GM12875 (cell line): ENCODE data around the gene KRT6A.

Source experiments
- H3K4me3 ChIP-seq: one replicate; pipeline ENCODE4 v1.5.1; 2011; ENCODE audit warnings: low read depth, low read length, control low read depth
- TF ChIP-seq, protein P1 (sequence below): IDR thresholded peaks from 2 replicates; pipeline ENCODE4 v1.5.1; 2011; ENCODE audit warnings: low read depth, mild to moderate bottlenecking, control low read depth, inconsistent platforms, low read length, moderate library complexity, borderline replicate concordance; ENCODE audit not compliant: insufficient read depth

The KRT6A gene

DNA sequence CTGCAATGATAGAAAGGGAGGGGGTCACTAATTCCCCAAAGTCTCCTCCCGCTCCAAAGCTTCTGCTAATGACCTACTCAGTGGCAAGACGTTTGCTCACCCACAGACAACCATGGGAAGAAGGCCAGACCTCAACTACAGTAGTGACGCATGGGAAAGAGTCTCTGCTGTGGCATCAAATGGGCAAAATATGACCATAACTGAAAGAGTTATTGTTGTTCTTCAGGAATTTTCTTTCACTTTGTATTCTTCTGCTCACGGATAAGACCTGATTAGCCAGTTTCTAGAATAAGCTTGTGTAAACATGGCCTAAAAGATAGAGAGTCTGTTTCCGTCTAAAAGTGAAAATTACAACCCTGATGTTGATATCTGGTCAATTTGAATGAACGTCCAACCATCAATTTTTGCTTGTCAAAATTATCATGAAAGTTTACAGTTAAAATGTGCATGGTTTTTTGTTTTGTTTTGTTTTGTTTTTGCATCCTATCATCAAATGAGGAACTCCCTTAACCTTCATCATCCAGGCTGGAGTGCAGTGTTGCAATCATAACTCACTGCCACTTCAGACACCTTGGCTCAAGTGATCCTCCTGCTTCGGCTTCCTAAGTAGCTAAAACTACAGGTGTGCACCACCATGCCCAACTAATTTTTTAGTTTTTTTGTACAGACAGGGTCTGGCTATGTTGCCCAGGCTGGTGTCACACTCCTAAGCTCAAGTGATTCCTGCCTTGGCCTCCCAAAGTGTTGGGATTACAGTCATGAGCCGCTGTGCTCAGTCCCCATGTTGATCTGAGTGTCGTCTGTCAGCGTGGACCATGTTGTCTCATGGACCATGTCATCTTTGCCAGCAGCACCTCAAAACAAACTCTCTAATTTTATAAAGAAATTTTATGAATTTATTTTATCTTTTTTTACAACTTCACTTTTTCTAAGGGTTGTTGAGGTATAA, 48.1 kb downstream of the KRT6A start:
- TF ChIP-seq, protein P1, sequence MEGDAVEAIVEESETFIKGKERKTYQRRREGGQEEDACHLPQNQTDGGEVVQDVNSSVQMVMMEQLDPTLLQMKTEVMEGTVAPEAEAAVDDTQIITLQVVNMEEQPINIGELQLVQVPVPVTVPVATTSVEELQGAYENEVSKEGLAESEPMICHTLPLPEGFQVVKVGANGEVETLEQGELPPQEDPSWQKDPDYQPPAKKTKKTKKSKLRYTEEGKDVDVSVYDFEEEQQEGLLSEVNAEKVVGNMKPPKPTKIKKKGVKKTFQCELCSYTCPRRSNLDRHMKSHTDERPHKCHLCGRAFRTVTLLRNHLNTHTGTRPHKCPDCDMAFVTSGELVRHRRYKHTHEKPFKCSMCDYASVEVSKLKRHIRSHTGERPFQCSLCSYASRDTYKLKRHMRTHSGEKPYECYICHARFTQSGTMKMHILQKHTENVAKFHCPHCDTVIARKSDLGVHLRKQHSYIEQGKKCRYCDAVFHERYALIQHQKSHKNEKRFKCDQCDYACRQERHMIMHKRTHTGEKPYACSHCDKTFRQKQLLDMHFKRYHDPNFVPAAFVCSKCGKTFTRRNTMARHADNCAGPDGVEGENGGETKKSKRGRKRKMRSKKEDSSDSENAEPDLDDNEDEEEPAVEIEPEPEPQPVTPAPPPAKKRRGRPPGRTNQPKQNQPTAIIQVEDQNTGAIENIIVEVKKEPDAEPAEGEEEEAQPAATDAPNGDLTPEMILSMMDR, result no peak
- H3K4me3 ChIP-seq, result no peak overlapping the region

DNA sequence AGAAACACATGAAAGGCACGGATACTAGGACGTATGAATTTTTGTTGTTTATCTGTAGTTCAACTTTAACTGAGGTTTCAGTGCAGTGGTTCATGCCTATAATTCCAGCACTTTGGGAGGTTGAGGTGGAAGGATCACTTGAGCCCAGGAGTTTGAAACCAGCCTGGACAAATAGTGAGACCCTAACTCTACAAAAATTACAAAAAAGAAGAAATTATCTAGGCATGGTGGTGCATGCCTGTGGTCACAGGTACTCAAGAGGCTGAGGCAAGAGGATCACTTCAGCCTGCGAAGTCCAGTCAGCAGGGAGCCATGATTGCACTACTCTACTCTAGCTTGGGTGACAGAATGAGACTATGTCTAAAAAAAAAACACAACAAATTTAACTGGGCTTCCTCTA, 49.1 kb downstream of the KRT6A start:
- no peak overlapping the region for H3K4me3 ChIP-seq
- TF ChIP-seq, protein P1, result no peak

DNA sequence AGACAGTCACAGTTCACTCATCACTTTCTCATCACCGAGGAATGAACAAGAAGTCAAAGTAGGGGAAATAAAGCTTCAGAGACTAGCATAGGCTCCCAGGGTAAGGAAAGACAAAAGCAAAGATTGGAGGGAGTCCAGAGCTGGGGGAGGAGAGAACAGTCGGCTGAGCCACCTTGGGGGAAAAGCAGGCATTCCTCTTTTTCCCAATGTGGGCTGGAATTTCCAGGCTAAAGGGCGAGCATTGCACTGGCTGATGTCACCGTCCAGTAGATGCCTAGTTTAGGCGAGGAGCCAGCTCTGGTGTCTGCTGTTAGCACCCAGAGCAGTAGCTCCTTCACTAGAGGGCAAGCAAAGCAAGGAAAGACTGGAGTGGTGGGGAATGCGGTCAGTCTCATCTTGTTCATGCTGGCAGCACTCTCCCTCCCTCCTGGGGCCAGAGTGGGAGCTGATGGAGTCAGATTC, 50.4 kb downstream of the KRT6A start:
- TF ChIP-seq, protein P1, result no peak
- H3K4me3 ChIP-seq, result no peak overlapping the region

DNA sequence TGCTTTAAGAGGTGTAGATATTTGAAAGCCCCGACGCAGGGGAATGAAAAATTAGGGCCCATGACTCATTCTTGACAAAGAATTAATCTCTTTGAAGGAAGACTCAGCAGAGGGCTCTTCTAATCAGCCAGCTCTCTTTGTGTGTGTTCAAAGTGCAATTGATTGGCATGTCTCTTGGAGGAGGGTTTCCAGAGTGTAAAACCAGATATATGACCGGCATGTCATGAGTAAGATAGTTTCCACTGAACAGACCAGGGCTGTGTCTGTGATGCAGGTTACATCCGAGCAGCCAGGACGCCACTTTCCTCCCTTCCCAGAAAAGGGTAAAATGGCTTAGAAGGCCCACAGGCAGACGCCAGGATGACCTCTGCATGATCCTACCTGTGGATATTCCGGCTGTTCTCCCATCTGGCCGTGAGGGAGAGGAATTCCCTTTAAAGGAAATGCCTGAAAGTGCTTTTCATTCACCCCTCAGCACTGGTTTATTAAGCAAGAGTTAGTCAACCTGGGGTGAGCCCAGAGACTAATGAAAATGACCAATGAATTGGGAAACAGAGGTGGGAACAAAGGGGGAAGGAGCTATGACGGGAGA, 51.6 kb downstream of the KRT6A start:
- TF ChIP-seq, protein P1, result no peak
- H3K4me3 ChIP-seq, result no peak overlapping the region

DNA sequence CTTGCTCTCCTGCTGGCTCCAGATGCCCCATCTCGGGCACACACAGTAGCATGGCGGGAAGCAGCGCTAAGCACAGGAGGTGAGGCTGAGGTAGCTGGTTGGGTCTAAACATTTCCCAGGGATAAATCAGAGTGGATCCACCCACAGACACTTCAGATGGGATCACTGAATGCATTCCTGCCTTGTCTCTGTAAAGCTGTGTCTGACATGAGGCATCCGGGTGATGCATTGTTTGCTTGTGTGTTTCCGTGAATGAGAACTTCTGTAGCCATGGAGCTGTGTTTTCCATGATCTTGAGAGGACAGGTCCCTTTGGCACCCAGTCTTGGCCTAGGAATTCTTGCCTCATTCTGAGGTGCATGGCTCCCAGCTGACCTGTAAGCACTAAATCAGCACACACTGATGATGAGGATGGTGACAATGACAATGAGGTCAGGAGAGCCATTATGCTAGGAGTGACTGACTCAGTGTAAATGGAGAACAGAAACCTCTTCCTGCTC, 52.2 kb downstream of the KRT6A start:
- H3K4me3 ChIP-seq, result no peak overlapping the region
- TF ChIP-seq, protein P1, result no peak

DNA sequence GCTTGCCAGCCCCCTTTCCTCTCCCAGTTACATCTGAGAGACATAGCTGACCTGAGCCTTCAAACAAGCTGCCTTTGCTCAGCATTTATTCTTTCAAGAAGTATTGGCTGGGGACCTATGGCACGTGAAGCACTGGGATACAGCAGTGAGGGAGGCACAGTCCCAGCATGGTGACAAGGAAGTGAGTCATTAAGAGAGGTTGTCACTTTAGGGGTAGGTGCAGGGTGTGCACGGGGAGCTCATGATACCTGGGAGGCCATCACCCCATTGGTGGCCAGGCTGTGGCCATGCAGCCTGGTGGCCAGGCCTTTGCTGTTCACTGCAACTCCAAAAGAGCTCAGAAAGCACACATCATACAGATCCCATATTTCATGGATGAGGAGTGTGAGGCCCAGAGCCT, 53.2 kb downstream of the KRT6A start:
- H3K4me3 ChIP-seq, result no peak overlapping the region
- TF ChIP-seq, protein P1, result no peak
